Activated CD4-positive, alpha-beta T cell treated with anti-CD3 and anti-CD28 coated beads, Interleukin-2, amount 50 U/mL, for 16 hours (primary cell): ENCODE data around the gene CAVIN3.

Experiments
- DNase-seq: peaks from one replicate; pipeline ENCODE4 v3.0.0-alpha.2; 2020

The CAVIN3 gene, protein sequence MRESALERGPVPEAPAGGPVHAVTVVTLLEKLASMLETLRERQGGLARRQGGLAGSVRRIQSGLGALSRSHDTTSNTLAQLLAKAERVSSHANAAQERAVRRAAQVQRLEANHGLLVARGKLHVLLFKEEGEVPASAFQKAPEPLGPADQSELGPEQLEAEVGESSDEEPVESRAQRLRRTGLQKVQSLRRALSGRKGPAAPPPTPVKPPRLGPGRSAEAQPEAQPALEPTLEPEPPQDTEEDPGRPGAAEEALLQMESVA

DNA sequence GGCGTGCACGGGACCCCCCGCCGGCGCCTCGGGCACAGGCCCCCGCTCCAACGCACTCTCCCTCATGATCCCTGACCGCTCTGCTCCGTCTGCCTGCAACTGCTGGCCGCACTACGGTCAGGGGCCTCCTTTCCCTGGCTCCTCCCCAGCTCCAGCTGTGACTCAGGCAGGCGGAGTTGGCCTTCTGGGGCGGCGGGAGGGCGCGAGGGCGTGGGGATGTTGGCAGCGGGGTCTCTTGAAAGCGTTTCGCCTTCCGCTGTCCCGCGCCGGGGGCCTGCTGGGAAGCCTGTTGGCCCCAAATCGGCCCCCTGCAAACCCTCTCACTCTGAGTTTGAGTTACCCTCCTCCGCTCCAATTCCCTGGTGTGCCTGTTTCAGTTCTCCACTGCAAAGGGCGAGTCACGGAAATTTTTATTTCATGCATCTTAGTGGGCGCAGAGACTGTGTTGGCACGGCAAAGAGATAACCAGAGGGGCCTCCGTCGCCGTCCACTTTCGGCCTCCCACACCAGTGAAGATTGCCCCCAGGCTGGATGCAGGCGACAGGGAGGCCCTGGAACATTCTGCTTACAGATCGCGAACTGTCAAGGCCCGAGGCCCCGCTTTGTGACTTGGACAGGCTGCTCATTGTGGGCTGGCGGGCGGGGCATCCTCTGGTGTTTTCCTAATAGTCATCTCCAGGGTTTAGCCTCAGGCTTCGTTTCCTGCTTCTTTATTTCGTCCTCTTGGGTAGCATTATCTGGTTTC lies at the start of gene CAVIN3:
Gene CAVIN3 (minus strand): TSS at position 91 of the 745 bp plus-strand sequence. CDS start 25 bp downstream, at position 66.
- peak; percentile 91 for DNase-seq

DNA sequence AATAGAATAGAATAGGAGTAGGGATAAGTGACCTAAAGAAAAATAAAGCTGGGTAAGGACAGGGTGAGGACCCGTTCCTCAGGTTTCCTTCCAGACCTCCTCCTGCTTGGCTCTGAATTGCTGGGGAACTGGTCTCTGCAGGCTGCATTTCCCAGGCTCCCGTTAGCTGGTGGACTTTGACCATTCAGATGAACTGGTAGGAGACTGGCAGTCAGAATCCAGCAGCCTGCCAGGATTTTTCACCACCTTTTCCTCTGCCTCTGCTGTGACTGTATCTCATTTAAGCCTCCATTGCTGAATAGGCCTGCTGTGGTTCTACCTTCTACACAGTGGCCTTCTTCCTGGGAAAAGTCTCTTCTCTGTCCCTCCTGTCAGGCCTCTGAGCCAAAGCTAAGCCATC lies 45.4 kb upstream of the CAVIN3 start:
- DNase-seq: no peak

DNA sequence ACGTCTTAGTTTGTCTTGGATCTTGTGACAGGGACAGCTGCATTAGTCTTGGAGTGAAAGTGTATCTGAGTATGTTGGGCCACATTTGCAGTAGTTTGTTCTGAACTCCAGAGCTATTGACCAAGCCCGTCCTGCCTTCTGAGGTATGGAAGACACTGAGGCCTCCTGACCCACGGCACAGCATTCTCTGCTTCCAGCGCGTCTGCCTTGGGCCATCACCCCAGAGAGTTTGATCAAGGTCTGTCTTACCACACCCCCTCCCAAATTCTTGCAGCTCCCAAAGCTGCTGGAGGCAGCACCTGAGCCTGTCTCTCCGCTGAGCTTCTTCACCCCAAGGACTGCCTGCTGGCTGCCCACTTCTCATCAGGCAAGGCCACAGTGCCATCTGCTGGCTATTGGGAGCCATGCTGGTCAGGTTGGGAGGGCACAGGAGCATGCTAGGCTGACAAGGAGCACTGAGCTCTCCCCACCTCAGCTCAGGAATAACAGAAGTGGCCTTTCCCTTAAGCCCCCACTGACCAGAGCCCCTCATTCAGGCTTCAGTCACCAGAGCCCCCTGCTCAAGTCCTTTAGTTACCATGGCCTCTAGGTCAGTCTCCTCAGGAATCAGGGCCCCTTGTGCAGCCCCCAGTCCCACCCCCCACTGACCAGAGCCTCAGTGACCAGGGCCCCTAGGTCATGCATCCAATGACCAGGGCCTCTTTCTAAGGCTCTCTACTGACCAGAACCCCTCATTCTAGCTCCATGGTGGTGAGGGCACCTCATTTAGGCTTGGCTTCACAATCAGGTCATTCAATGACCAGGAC lies 42.8 kb upstream of the CAVIN3 start:
- peak; percentile 75 for DNase-seq

DNA sequence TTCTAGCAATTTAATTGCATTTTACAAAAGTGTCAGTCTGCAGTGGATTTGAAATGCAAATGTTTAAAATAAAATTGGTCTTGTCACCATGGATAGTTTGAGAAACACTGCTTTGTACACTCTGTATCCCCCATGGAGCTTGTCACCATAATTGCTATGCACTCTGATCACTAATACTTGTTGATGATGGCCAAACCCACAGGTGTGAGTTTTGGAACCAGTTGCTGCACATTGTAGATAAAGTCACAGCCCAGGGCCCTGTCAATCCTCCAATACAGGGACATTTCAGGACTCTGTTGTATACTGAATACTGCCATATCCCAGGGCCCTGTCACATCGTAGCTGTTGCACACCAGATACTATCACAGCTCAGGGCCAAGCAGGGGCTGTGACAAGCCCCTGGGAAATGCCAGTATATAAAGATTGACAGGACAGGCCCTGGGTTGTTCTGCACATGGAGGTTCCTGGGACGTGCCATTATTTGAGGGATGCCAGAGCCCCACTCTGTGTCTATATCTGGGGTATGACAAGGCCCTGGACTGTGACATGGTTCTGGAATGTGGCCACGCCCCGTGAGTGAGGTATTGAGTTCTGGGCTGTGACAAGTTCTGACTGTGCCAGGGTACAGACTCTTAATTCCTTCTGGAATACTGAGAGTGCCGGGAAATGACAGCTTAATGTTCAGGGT lies 42.0 kb upstream of the CAVIN3 start:
- no peak for DNase-seq

DNA sequence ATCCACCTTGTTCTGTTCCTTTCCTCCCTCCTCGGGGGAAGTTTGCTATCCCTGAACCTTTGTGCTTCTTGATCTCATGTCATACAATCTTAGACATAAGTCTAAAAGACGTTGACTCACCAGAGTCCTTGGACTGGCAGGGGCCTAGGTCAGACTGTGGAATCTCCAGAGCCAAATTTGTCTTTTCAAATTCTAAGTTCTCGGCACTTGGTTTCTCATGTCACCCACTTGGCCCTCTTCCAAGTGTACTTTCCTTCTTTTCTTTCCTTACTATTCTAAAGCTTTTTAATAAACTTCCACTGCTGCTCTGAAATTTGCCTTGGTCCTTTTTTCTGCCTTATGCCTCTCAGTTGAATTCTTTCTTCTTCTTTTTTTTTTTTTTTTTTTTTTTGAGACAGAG lies 39.9 kb upstream of the CAVIN3 start:
- no peak for DNase-seq

DNA sequence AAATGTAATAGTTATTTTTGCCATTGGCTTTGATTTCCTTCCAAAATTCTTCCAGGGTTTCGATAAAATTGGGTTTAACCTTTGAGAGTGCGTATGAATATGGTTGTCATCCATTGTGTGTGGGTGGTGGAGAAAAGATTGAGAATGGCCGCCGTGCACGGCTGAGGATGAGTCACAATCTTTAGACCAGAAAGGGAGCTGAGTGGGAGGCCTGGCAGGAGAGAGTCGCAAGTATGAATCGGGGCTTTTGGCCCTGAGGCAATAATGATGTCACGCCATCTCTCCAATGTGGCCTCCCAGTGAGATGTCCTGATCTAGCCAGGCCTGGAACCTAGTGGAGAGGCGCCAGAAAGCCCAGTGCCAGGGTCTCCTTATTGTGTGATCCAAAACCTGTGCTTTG lies 36.9 kb upstream of the CAVIN3 start:
- DNase-seq: peak; percentile 40

DNA sequence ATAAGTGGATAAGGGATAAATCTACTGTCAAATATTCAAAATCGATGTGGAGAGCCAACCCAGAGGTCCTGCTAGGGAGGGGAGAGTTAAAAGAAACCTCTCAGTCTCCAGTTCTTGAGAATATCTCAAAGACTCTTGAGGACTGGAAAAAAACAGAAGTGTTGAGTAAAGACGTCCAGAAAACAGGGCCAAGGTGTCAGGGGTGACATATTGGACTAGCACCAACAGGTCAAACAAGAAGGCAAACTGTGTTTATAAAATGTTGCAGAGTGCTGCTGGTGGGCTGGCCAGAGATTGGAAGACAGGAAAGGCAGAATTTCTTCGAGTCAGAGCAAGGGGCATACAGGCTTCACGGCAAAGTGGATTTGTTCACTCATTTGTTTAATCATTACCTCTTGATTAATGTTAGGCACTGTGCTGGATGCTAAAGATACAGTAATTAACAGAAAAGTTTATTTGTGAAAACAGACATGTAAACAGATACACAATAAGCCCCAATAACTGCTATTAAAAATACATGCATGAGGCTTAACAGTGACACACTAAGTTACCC lies 36.3 kb upstream of the CAVIN3 start:
- DNase-seq: no peak

DNA sequence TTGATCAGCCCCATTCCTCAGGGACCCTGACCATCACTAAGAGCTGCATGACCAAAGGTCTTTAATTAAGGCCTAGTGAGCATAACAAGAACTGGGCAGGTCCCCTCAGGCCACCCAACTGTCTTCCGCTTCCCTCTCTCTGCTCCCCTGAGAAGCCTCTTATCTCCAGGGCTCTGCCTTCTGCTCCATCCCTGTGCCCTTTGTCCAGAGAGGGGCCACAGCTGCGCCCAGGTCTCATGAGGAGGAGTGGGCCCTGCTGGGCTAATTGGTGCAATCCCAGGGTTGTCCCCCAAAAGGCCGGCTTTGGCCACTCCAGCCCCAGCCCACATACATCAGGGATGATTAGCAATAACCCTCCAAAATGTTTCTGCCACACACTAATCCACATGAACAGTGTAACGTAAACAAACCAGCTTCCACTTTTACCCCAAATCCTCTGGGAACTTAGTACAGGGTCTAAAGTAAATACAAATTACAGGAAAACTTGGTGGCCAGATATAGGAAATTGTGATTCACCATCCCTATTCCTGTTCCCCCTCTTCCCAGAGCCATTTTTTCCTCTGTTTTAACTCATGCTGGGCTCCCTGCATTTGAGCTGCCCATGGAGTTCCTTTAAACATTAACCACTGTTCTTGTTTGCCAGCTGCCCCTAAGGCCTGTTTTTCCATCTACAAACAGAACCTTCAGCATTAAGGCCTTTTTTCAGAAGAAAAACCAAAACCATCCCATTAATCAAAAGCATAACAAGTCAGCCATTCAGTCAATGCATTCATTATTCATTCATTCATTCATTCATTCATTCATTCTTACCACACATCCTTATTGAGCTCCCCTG lies 34.6 kb upstream of the CAVIN3 start:
- DNase-seq: no peak

DNA sequence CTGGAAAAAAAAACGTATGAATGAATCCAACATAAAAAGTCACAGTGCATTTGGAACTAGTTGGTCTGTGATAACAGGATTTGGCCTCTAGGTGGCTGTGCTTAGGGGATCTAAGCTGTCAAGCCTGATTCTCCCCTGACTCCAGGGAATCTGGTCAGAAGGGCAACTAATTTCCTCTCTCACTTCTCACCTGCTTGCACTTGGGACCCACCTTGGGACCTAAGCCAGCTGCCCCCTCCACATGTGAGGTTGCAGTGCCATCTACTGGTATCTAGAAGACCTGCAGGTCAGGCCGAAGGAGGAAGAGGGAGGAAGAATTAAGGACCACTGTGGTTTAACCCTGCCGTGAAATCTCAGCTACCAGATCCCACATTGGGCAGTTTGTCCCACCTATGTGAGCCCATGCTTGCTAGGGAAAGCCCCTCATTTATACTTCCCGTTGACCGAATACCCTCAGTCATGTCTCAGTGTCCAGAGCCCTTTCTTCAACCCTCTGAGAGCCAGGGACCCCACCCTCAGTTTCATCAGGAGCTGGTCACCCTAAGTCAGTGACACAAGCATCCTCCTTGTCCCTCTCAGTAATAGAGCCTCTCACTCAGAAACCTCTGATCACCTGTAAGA lies 33.2 kb upstream of the CAVIN3 start:
- DNase-seq: peak; percentile 74

DNA sequence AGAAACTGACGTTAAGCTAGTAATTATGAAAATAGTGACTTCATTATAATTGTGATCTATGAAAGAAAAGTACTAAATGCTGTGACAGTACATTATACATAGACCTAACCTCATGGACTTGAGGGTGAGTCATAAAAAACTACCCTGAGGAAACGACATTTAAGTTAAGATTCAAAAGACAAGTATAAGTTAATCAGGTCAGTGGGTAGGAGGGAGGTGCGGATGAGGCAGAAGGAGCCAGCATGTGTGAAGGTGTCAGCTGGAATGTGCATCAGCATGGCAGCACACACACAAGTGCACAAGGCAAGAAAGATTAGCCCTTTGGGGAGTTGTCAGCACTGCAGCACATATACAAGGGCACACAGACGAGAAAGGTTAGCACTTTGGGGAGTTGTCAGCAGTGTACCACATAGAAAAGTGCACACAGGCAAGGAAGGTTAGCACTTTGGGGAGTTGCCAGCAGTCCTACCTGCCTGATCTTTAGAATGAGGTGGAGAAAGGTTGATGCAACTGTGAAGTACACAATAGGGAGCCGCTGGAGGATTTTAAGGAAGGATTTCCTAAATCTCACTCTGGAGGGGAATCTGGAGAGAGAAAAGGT lies 31.6 kb upstream of the CAVIN3 start:
- peak; percentile 64 for DNase-seq

DNA sequence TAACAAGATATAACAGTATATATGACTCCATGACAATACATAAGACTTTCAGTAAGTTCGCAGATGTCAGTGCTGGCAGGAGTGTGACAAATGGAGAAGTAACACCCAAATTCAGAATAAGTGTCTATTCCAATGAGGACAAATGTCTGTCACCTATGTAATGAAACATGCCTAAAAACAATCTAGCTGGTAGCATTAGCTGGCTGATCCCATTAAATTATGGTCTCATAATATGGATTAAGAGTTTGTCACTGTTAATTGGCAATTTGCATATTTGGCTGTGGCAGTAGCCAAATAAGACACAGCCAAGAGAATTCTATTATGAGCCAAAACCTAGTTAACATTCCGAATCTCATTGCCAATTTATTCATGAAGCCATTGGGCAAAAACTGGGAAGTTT lies 30.2 kb upstream of the CAVIN3 start:
- DNase-seq: no peak

DNA sequence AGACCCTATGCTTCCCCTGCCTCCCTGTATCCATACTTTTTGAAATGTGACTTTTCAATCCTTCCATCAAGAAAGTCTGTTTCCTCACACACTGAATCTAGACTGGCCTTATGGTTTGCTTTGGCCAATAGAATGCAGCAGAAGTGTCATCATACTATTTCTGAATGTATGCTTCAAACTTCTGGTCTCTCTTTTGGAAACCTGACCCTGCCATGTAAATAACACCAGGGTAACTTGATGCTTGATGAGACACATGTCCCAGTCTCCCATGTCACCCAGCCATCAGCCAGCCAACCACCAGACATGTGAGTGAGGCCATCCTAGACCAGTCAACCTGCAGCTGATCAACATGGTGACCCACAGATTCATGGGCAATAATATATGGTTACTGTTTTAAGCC lies 29.7 kb upstream of the CAVIN3 start:
- DNase-seq: no peak

DNA sequence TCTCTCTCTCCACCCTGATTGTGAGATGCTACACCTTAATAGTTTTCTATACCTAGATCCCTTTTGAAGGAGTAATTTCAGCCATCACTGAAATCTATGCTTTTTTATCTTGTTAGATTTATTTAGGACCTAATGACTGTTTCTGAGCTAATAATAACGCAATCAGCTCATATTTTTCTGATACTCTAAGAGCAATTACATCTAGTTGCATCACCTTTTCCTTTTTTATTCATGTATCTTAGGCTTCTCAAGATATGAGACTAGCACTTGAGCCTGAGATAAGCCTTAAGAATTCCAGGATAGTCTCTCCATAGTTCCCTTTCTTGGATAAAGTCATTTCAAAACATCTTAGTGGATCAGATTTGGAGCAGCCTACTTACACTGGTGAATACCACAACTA lies 25.1 kb upstream of the CAVIN3 start:
- no peak for DNase-seq

DNA sequence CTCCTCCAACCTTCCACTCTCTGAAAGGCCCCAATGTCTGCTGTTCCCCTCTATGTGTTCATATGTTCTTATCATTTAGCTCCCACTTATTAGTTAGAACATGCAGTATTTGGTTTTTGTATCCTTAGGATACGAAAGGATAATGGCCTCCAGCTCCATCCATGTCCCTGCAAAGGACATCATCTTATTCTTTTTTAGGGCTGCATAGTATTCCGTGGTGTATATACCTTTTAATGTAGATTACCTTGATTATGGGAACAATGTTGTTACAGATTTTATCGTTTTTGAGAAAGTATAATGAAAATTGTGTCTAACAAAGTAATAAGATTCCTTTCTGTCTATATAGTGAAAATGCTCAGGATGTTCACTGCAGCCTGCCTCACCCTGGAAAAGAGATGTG lies 16.0 kb upstream of the CAVIN3 start:
- no peak for DNase-seq

DNA sequence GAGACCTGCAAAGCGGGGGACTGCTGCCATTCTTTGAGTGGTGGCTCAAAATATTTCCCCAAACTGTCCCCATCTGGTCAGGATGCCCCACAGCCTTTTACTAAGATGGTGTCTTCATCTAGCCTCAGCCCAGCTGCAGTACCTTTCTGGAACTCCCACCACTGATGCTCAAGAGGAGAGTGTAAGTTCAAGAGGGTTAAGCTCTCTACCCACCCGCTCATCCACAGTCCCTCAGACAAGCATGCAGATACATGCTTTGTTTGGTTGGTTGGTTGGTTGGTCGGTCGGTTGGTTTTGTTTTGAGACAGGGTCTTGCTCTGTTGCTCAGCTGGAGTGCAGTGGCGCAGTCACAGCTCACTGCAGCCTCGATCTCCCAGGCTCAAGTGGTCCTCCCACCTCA lies 14.5 kb upstream of the CAVIN3 start:
- no peak for DNase-seq

DNA sequence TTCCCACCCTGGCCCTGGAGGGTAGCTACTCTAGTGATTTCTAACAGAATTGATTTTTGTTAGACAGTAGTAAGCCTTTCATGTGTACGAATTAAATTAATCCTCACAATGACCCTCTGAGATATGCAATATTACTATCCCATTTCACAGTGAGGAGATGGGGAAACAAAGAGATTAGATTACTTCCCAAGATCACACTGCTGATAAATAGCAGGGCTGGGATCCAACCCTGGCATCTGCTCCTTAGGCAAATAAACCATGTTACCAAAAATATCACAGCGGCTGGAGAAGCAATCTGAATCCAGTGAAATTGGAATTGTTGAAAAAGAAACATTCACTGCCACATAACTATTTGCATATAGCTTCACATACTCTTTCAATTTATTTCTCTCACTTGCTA lies 12.8 kb upstream of the CAVIN3 start:
- no peak for DNase-seq

DNA sequence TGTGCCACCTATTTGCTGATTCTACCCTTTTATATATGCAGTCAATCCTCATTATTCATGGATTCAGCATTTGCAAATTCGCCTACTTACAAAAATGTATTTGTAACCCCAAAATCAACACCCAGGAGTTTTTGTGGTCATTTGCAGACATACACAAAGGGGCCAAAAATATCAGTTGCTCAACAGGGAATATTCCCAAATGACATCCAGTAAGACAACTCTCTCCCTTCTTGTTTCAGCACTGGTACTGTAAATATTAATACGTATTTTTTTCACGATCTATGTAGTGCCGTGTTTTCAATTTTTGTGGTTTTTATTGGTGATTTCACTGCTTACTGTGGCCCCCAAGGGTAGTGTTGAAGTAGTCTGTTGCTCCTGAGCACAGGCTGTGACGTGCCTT lies 11.8 kb upstream of the CAVIN3 start:
- no peak for DNase-seq

DNA sequence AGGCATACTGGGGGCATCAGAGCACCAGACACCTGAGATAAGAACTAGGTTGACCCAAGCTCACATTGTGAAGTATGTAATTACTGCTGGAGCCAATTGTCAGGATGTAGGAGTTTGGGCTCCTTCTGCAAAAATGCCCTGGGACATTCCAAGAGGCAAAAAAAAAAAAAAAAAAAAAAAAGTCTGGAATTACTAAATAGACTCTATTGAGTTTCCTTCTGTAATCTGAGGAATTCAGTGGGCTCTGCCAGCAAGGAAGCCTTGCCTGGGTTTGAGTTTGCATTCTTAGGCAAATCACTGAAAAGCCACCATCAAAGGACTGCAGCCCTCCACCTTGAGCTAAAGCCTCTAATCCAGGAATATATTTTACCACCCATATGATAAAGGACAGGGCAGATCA lies 8.0 kb upstream of the CAVIN3 start:
- DNase-seq: no peak

DNA sequence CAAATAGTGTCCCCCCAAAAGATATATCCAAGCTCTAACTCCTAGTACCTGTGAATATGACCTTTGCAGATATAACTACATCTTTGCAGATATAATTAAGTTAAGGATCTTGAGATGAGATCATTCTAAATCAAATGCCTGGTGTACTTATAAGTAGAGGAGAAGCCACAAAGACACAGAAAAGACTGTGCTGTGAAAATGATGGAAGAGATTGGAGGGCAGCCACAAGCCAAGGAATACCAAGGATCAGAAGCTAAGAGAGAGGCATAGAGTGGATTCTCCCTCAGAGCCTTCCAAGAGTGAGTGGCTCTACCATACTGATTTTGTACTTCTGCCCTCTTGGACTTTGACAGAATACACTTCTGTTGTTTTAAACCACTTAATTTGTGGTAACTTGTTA lies 7.5 kb upstream of the CAVIN3 start:
- no peak for DNase-seq

DNA sequence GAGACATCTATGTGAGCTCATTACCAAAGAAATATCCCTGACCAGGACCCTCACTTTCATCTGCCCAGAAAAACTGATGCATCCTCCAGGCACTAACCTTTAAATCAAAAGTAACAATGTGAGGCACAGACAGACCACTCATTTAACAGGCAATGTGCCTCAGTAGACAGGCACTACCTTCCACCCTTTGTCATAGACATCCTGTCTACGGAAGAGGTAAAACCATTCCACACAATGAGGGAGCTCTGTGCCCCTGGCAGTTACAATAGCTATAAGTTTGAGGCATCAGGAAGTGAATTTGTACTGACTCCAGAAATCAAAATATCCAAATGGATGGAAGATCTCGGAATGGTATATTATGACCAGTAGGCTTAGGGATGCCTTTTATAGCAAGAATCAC lies 6.7 kb upstream of the CAVIN3 start:
- DNase-seq: no peak

DNA sequence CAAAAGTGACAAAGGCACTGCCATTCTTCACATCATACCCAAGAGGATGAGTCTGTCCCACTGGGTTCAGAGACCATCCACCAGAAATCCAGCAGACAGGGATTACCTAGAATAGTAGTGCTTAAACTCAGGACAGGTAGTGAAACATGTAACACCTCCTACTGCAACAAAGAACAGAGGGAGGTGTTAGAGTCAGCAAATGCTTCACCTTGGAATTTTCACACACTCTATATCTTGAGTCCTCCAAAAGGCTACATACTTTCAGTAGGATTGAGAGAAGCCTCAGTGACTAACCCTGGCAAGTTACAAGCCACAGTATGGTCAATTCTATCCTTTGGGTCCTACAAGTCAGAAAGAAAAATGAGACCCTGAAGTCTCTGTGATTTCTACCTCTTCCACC lies 6.0 kb upstream of the CAVIN3 start:
- DNase-seq: no peak
